ENCODE measurements around the gene ASB3.
"Not testable (repeated sequence)": the region's sequence is repeated elsewhere in the genome, so short reads cannot be mapped to it uniquely, and the experiment has no call there.

Gene ASB3

DNA sequence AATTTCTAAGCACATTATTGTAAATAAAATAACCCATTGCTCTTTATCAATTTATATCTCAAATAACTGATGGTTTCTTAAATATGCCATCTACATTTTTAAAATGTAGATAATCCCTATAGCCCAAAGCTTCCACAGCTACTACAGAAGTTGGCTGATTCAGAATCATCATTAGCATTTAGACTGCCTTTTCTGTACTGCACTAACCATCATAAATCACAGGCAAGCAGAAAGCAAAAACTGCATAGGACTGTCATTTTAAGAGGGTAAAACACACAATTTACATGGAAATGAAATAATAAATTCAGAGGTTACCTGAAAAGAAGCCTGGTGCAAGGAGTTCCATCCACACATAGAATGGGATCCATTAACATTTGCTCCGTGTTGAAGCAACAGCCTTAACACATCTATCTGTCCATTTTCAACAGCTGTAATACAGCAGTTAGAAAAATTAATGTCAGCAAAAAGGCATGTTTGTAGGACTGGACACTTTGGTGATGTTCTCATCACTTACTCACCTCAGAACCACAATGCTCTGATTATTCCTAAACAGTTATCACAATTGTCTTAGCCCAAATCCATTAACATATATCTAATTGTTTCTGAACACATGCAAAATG, 57.5 kb downstream of the ASB3 start:
- no peak for DNase-seq

DNA sequence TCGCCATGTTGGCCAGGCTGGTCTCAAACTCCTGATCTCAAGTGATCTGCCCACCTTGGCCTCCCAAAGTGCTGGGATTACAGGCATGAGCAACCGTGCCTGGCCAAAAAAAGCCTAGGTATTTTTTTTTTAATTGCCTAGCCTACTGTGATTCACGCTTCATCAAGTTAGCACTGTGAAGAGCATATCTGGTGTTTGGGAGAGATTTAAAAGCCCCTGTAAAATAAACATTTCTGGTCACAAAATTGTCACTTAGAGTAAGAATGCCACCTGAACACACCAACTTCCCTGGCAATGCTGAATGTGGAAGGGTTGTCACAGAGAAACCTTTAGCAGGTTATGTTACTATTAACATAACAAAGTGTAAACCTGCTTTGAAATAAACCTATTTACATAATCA, 58.8 kb downstream of the ASB3 start:
- no peak for DNase-seq

GRCh38 chr2:53725662-53726061, 61.1 kb downstream of the ASB3 start:
- DNase-seq, result no peak

- DNase-seq, result no peak
Measured at GRCh38 chr2:53724536-53724935, 62.2 kb downstream of the ASB3 start.

GRCh38 chr2:53720944-53721343, 65.8 kb downstream of the ASB3 start:
- not testable (repeated sequence) for DNase-seq

- no peak for DNase-seq
Measured at GRCh38 chr2:53715568-53715967, 71.2 kb downstream of the ASB3 start.

- no peak for DNase-seq
Measured at GRCh38 chr2:53711271-53711780, 75.4 kb downstream of the ASB3 start.

- no peak for DNase-seq
Measured at GRCh38 chr2:53708988-53709387, 77.8 kb downstream of the ASB3 start.

- no peak for DNase-seq
Measured at GRCh38 chr2:53701221-53701620, 85.5 kb downstream of the ASB3 start.

DNA sequence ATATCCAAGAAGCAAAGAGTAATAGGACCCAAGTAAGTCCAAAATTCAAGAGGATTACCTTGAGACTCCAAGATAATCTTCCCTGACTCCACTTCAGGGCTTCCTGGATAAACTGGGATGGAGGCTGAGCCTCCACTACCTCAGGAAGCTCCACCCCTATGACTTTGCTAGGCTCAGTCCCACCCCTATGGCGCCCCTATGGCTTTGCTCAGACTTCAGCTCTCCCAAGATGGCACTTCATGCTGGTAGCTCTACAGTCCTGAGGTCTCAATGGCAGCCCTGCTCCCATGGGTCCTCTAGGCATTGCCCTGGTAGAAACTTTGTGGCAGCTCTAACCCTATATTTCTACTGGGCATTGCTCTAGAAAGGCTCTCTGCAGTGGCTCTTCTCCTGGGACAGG, 89.1 kb downstream of the ASB3 start:
- no peak for DNase-seq

GRCh38 chr2:53697092-53697491, 89.7 kb downstream of the ASB3 start:
- DNase-seq, result no peak

DNA sequence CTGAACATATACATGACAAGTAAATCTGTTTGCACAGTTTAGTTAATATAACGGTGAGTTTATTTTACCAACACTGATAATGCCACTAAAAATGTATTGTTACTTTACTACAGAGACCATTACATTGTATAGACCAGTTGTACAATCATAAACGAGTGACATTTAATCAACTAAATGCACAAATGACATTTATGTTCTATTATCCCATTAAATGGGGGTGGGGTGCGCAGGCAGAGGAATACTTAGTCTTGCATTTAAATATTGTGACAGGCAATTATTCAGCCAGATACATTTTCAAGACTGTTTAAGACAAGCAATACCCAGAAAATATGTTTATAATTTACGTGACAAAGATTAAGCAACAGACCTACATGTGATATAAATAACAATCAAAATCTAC, 91.2 kb downstream of the ASB3 start:
- DNase-seq, result no peak

- no peak for DNase-seq
Measured at GRCh38 chr2:53694096-53694771, 92.5 kb downstream of the ASB3 start.

GRCh38 chr2:53690876-53691275, 95.9 kb downstream of the ASB3 start:
- DNase-seq, result no peak

GRCh38 chr2:53672881-53673522, 113.8 kb downstream of the ASB3 start:
- DNase-seq, result no peak

DNA sequence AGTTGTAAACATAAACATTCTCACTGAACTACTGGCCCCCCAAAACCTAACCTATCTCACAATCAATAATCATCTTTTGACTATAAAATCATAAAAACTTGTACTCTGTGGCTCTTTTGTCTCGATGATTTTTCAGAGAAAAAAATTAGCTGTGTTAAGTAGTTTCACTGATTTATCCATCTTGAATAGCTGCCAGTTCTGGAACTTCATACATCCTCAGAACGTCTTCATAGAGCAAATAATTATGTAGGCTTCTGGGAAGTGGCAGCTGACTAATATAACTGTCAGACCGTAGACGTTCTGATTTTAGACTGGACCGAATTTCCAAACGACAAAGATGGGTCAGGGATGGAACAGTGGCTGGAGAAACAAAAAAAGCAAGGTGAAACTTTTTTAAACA, 116.4 kb downstream of the ASB3 start:
- no peak for DNase-seq

DNA sequence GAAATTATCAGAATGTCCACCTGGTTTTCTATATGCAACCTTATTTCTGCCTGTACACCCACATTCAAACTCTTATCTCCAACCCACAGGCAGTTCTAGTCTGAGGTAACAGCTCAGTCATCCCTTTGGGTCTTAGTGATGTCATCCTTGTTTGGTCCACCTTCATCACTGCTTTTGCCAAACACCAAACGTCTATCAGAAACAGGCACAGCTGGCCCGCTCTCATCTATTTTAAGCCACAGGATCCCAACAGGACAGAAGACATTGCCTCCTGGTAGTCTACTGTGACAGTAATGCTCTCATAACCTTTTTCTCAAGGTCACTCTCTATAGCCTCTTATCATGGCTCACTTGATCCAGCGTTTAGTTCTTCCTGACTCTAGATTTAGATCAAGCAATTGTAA, 118.1 kb downstream of the ASB3 start:
- DNase-seq, result no peak

DNA sequence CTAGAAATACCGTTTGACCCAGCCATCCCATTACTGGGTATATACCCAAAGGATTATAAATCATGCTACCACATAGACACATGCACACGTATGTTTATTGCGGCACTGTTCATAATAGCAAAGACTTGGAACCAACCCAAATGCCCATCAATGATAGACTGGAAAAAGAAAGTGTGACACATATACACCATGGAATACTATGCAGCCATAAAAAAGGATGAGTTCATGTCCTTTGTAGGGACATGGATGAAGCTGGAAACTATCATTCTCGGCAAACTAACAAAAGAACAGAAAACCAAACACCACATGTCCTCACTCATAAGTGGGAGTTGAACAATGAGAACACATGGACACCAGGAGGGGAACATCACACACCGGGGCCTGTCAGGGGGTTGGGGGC, 119.6 kb downstream of the ASB3 start:
- DNase-seq, result not testable (repeated sequence)

GRCh38 chr2:53660886-53661285, 125.9 kb downstream of the ASB3 start:
- DNase-seq, result no peak

GRCh38 chr2:53658474-53658873, 128.3 kb downstream of the ASB3 start:
- DNase-seq, result not testable (repeated sequence)

- no peak for DNase-seq
Measured at GRCh38 chr2:53655256-53655655, 131.5 kb downstream of the ASB3 start.

- no peak for DNase-seq
Measured at GRCh38 chr2:53654396-53654795, 132.4 kb downstream of the ASB3 start.

- DNase-seq, result no peak
Measured at GRCh38 chr2:53652131-53652530, 134.6 kb downstream of the ASB3 start.

GRCh38 chr2:53646788-53647187, 140.0 kb downstream of the ASB3 start:
- DNase-seq, result no peak
